ENCODE results near the gene TGFBR1. TPM values are rescaled to one million over a fixed set of nuclear protein-coding genes. Genes with fewer than 3 reads are reported as not detected.

TGFBR1 gene
- total and polyA plus RNA-seq, 2 donors (not counting 1 experiment from before 2014, with no cell fraction given) = 78.5 to 79.1 TPM

DNA sequence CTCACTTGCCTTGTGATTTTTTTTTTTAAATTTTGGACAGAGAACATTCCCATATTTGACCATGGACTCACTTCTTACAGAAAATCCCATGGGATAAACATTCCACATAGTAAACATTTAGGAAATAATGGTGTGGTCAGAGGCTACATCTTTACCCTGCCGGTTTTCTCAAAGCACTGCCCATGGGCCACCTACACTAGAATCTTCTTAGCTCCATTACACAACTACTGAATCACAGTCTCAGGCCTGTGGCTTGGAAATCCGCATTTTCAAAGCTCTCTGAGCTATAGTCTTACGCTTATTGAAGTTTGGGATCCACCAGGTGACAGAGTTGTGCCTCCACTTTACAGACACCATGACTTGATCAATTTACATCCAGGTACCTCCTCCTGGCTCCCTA, 77.4 kb downstream of the TGFBR1 start:
- peak in 1 of 2 donors; percentile 18 for DNase-seq (ENCODE audit: low read depth in 2 of 2)
- peaks cover 6% of the 10 kb centered on the region for H3K4me1 ChIP-seq (ENCODE audit: control insufficient read depth, extremely low read depth, insufficient read depth, low read length)

DNA sequence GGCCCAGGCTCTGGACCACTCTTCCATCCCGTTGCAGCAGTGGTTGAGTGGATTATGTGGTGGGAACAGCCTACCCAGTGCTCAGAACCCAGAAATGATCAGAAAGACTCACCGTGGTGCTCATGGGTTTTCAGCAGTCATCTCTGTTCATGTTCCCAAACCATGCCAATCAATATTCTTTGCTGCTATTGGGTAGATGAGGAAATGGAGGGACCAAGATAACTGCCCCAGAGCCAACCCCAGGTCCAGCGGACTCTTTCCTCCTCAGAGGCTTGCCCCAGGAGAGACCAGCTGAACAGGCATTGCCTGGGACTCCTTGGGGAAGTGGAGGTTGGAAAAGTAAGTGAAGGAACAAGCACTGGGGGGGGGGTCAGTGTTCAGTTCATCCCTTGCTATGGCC, 78.7 kb downstream of the TGFBR1 start:
- Histone ChIP-seq H4K20me1 (ENCODE audit: control insufficient read depth, extremely low read depth, insufficient read depth, low read length) (no peaks in the 10 kb centered on the region), H3K4me2 (ENCODE audit: extremely low read depth, insufficient read depth, low read length) (no peak overlapping the region), H2AFZ (ENCODE audit: low read length) (no peak overlapping the region), H3K9me3 (ENCODE audit: control insufficient read depth, insufficient read depth, low read depth, low read length) (no peaks in the 10 kb centered on the region), H3K36me3 (ENCODE audit: control insufficient read depth, insufficient read depth, low read length) (no peaks in the 10 kb centered on the region), H3K27ac (ENCODE audit: insufficient read depth, low read length) (no peak overlapping the region), H3K79me2 (ENCODE audit: control insufficient read depth, insufficient read depth, low read length) (no peaks in the 10 kb centered on the region), H3K4me1 (ENCODE audit: control insufficient read depth, extremely low read depth, insufficient read depth, low read length) (peaks cover 6% of the 10 kb centered on the region), H3K9ac (ENCODE audit: insufficient read depth, low read length) (no peak overlapping the region), H3K4me3 (replicated peaks in 1 of 4; ENCODE audit: control extremely low read depth in 1 of 4, insufficient read depth in 1 of 4, low read depth in 3 of 4, low read length in 4 of 4) (no peak overlapping the region), H3K27me3 (ENCODE audit: control insufficient read depth, insufficient read depth, low read length) (peaks cover 2% of the 10 kb centered on the region)
- no peak for DNase-seq (ENCODE audit: low read depth in 2 of 2)
- TF ChIP-seq CTCF (conservative IDR thresholded peaks at IDR 0.05 in 1 of 2, IDR thresholded peaks at IDR 0.05 in 1 of 2; ENCODE audit: low read depth in 1 of 2, low read length in 2 of 2) (no peak), EZH2 (IDR thresholded peaks at IDR 0.05; ENCODE audit: low read length, missing control alignments) (no peak)

More for the DNA sequence above, 77.4 kb downstream of the TGFBR1 start:
- no peak overlapping the region for H3K9ac ChIP-seq (ENCODE audit: insufficient read depth, low read length)
- TF ChIP-seq CTCF (conservative IDR thresholded peaks at IDR 0.05 in 1 of 2, IDR thresholded peaks at IDR 0.05 in 1 of 2; ENCODE audit: low read depth in 1 of 2, low read length in 2 of 2) (no peak), EZH2 (IDR thresholded peaks at IDR 0.05; ENCODE audit: low read length, missing control alignments) (no peak)
- no peak overlapping the region for H2AFZ ChIP-seq (ENCODE audit: low read length)
- no peak overlapping the region for H3K4me2 ChIP-seq (ENCODE audit: extremely low read depth, insufficient read depth, low read length)
- no peak overlapping the region for H3K27ac ChIP-seq (ENCODE audit: insufficient read depth, low read length)
- H3K27me3 ChIP-seq (ENCODE audit: control insufficient read depth, insufficient read depth, low read length) = no peaks in the 10 kb centered on the region
- no peaks in the 10 kb centered on the region for H3K79me2 ChIP-seq (ENCODE audit: control insufficient read depth, insufficient read depth, low read length)
- no peaks in the 10 kb centered on the region for H3K9me3 ChIP-seq (ENCODE audit: control insufficient read depth, insufficient read depth, low read depth, low read length)
- no peaks in the 10 kb centered on the region for H4K20me1 ChIP-seq (ENCODE audit: control insufficient read depth, extremely low read depth, insufficient read depth, low read length)
- H3K36me3 ChIP-seq (ENCODE audit: control insufficient read depth, insufficient read depth, low read length) = no peaks in the 10 kb centered on the region
- H3K4me3 ChIP-seq (replicated peaks in 1 of 4; ENCODE audit: control extremely low read depth in 1 of 4, insufficient read depth in 1 of 4, low read depth in 3 of 4, low read length in 4 of 4) = no peak overlapping the region

DNA sequence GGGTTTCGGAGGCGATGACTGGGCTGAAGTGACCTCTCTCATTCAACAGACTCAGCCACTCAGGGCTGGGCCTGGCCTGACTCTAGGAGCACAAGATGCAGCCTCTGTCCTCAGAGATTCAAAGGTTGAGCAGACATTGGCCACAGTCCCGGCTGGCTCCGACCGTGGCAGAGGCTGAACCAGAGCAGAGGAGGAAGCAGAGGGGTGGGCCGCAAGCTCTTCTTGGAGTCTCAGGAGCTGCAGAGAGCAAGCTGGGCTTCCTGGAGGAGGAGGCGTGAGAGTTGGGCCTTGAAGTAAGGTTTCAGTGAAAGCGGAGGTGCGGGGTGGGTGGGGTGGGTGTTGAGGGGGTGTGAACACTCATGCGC, 79.2 kb downstream of the TGFBR1 start:
- H3K9me3 ChIP-seq (ENCODE audit: control insufficient read depth, insufficient read depth, low read depth, low read length) = no peaks in the 10 kb centered on the region
- H3K27me3 ChIP-seq (ENCODE audit: control insufficient read depth, insufficient read depth, low read length) = peaks cover 2% of the 10 kb centered on the region
- H3K27ac ChIP-seq (ENCODE audit: insufficient read depth, low read length) = no peak overlapping the region
- no peak for DNase-seq (ENCODE audit: low read depth in 2 of 2)
- no peak overlapping the region for H2AFZ ChIP-seq (ENCODE audit: low read length)
- H3K36me3 ChIP-seq (ENCODE audit: control insufficient read depth, insufficient read depth, low read length) = no peaks in the 10 kb centered on the region
- no peak overlapping the region for H3K4me2 ChIP-seq (ENCODE audit: extremely low read depth, insufficient read depth, low read length)
- no peaks in the 10 kb centered on the region for H3K79me2 ChIP-seq (ENCODE audit: control insufficient read depth, insufficient read depth, low read length)
- peaks cover 6% of the 10 kb centered on the region for H3K4me1 ChIP-seq (ENCODE audit: control insufficient read depth, extremely low read depth, insufficient read depth, low read length)
- no peak overlapping the region for H3K9ac ChIP-seq (ENCODE audit: insufficient read depth, low read length)
- H3K4me3 ChIP-seq (replicated peaks in 1 of 4; ENCODE audit: control extremely low read depth in 1 of 4, insufficient read depth in 1 of 4, low read depth in 3 of 4, low read length in 4 of 4) = no peak overlapping the region
- no peak for TF ChIP-seq CTCF (conservative IDR thresholded peaks at IDR 0.05 in 1 of 2, IDR thresholded peaks at IDR 0.05 in 1 of 2; ENCODE audit: low read depth in 1 of 2, low read length in 2 of 2)
- no peak for TF ChIP-seq EZH2 (IDR thresholded peaks at IDR 0.05; ENCODE audit: low read length, missing control alignments)
- H4K20me1 ChIP-seq (ENCODE audit: control insufficient read depth, extremely low read depth, insufficient read depth, low read length) = no peaks in the 10 kb centered on the region
